Measurements from ENCODE around the gene KIF3B. TPM values are rescaled to one million over a fixed set of nuclear protein-coding genes. Genes with fewer than 3 reads are reported as not detected.
A peak's percentile ranks its signal among the peaks of the same experiment; 100 is the strongest.

The KIF3B gene
- total and polyA plus RNA-seq, 4 experiments from 2014 or later: 1.6 to 14.5 (median 9.7) TPM

GRCh38 chr20:32232326-32232886 lies 45.0 kb upstream of the KIF3B start:
- Mint-ChIP-seq H3K9me3 (no peaks in the 10 kb centered on the region), H3K27ac (peak overlapping the region; percentile 93 to 99 (median 99)), H3K4me1 (peaks cover 20 to 43% (median 32%) of the 10 kb centered on the region in 4 donors), H3K4me3 (peak overlapping the region in 7 of 8 donors; percentile 35 to 91 (median 79)), H3K36me3 (peaks cover 44 to 73% of the 10 kb centered on the region in 2 donors), H3K27me3 (no peaks in the 10 kb centered on the region)
- ChIA-PET CTCF (ENCODE audit: partially characterized antibody) (interaction anchor here (1.0 kb wide), 1 partner anchor 54 kb away, joined by 3 read pairs; no protein-coding TSS in a partner anchor), POLR2A (ENCODE audit: partially characterized antibody) (interaction anchor here (0.7 to 1.4 kb wide), 6 partner anchors 24 to 546 kb away, joined by 3 to 4 read pairs (median 3); no protein-coding TSS in a partner anchor)
- Histone ChIP-seq H3K4me3 (ENCODE audit: low read length in 2 of 2) (no peak overlapping the region), H3K27me3 (ENCODE audit: insufficient read depth, low read length) (no peaks in the 10 kb centered on the region), H3K9me3 (ENCODE audit: control insufficient read depth in 1 of 2, low read length in 2 of 2) (no peaks in the 10 kb centered on the region), H3K27ac (ENCODE audit: low read depth, low read length) (peak overlapping the region; percentile 35), H3K4me1 (ENCODE audit: insufficient read depth, low read length) (peaks cover 22% of the 10 kb centered on the region), H3K36me3 (ENCODE audit: insufficient read depth, low read length) (peaks cover 45% of the 10 kb centered on the region)
- intact Hi-C loops (cut with micrococcal nuclease): no loop called here
- no peak for DNase-seq

- intact Hi-C loops (cut with micrococcal nuclease): no loop called here
- Histone ChIP-seq H3K27ac (ENCODE audit: low read depth, low read length) (peak overlapping the region; percentile 35), H3K4me3 (ENCODE audit: low read length in 2 of 2) (no peak overlapping the region), H3K9me3 (ENCODE audit: control insufficient read depth in 1 of 2, low read length in 2 of 2) (no peaks in the 10 kb centered on the region), H3K4me1 (ENCODE audit: insufficient read depth, low read length) (peaks cover 22% of the 10 kb centered on the region), H3K36me3 (ENCODE audit: insufficient read depth, low read length) (peaks cover 38% of the 10 kb centered on the region), H3K27me3 (ENCODE audit: insufficient read depth, low read length) (no peaks in the 10 kb centered on the region)
- Mint-ChIP-seq H3K9me3 (no peaks in the 10 kb centered on the region), H3K4me3 (peak overlapping the region in 1 of 8 donors; percentile 10), H3K27ac (peak overlapping the region; percentile 92 to 99 (median 99)), H3K27me3 (no peaks in the 10 kb centered on the region), H3K4me1 (peaks cover 20 to 43% (median 32%) of the 10 kb centered on the region in 4 donors), H3K36me3 (peaks cover 41 to 64% of the 10 kb centered on the region in 2 donors)
- no peak for DNase-seq
- CTCF ChIA-PET (ENCODE audit: partially characterized antibody): interaction anchor here (1.0 kb wide), 1 partner anchor 420 kb away, joined by 3 read pairs; no protein-coding TSS in a partner anchor
- POLR2A ChIA-PET (ENCODE audit: partially characterized antibody): interaction anchor here (0.7 to 1.4 kb wide), 2 partner anchors 38 to 252 kb away, joined by 3 to 4 read pairs; no protein-coding TSS in a partner anchor
Measured at GRCh38 chr20:32233286-32233685, 44.2 kb upstream of the KIF3B start.

- Mint-ChIP-seq H3K4me3 (no peak overlapping the region), H3K4me1 (peaks cover 20 to 43% (median 32%) of the 10 kb centered on the region in 4 donors), H3K27me3 (no peaks in the 10 kb centered on the region), H3K27ac (peak overlapping the region in 4 of 7 donors; percentile 24 to 89 (median 60)), H3K9me3 (no peaks in the 10 kb centered on the region), H3K36me3 (peaks cover 32 to 55% of the 10 kb centered on the region in 2 donors)
- Histone ChIP-seq H3K9me3 (ENCODE audit: control insufficient read depth in 1 of 2, low read length in 2 of 2) (no peaks in the 10 kb centered on the region), H3K4me1 (ENCODE audit: insufficient read depth, low read length) (peaks cover 22% of the 10 kb centered on the region), H3K27ac (ENCODE audit: low read depth, low read length) (peak overlapping the region; percentile 6), H3K36me3 (ENCODE audit: insufficient read depth, low read length) (peaks cover 32% of the 10 kb centered on the region), H3K27me3 (ENCODE audit: insufficient read depth, low read length) (no peaks in the 10 kb centered on the region), H3K4me3 (ENCODE audit: low read length in 2 of 2) (no peak overlapping the region)
- intact Hi-C loops (cut with micrococcal nuclease): no loop called here
- no peak for DNase-seq
- CTCF ChIA-PET (ENCODE audit: partially characterized antibody): interaction anchor here (1.0 kb wide), 1 partner anchor 419 kb away, joined by 3 read pairs; no protein-coding TSS in a partner anchor
- POLR2A ChIA-PET (ENCODE audit: partially characterized antibody): interaction anchor here (0.7 kb wide), 1 partner anchor 37 kb away, joined by 3 read pairs; no protein-coding TSS in a partner anchor
Measured at GRCh38 chr20:32234135-32234808, 43.2 kb upstream of the KIF3B start.

- peaks cover 30 to 50% of the 10 kb centered on the region in 2 donors for H3K36me3 Mint-ChIP-seq
- ChIA-PET POLR2A (ENCODE audit: partially characterized antibody) (no interaction called here), CTCF (ENCODE audit: partially characterized antibody) (no interaction called here)
- H3K9me3 Mint-ChIP-seq: no peaks in the 10 kb centered on the region
- Histone ChIP-seq H3K4me1 (ENCODE audit: insufficient read depth, low read length) (peaks cover 22% of the 10 kb centered on the region), H3K9me3 (ENCODE audit: control insufficient read depth in 1 of 2, low read length in 2 of 2) (no peaks in the 10 kb centered on the region), H3K27me3 (ENCODE audit: insufficient read depth, low read length) (no peaks in the 10 kb centered on the region), H3K4me3 (ENCODE audit: low read length in 2 of 2) (no peak overlapping the region), H3K27ac (ENCODE audit: low read depth, low read length) (no peak overlapping the region), H3K36me3 (ENCODE audit: insufficient read depth, low read length) (peaks cover 29% of the 10 kb centered on the region)
- peak overlapping the region in 1 of 8 donors; percentile 21 for H3K4me3 Mint-ChIP-seq
- peak overlapping the region in 6 of 7 donors; percentile 68 to 89 (median 82) for H3K27ac Mint-ChIP-seq
- H3K4me1 Mint-ChIP-seq: peaks cover 20 to 43% (median 32%) of the 10 kb centered on the region in 4 donors
- DNase-seq: no peak
- H3K27me3 Mint-ChIP-seq: no peaks in the 10 kb centered on the region
- intact Hi-C loops (cut with micrococcal nuclease): no loop called here
Measured at GRCh38 chr20:32235331-32236047, 42.0 kb upstream of the KIF3B start.

GRCh38 chr20:32236048-32236533 lies 41.4 kb upstream of the KIF3B start:
- ChIA-PET POLR2A (ENCODE audit: partially characterized antibody) (no interaction called here), CTCF (ENCODE audit: partially characterized antibody) (no interaction called here)
- H3K9me3 Mint-ChIP-seq: no peaks in the 10 kb centered on the region
- DNase-seq: no peak
- H3K9me3 ChIP-seq (ENCODE audit: control insufficient read depth in 1 of 2, low read length in 2 of 2): no peaks in the 10 kb centered on the region
- no peaks in the 10 kb centered on the region for H3K27me3 ChIP-seq (ENCODE audit: insufficient read depth, low read length)
- intact Hi-C loops (cut with micrococcal nuclease): no loop called here
- H3K4me3 Mint-ChIP-seq: no peak overlapping the region
- H3K4me3 ChIP-seq (ENCODE audit: low read length in 2 of 2): no peak overlapping the region
- peak overlapping the region in 6 of 7 donors; percentile 61 to 89 (median 80) for H3K27ac Mint-ChIP-seq
- peaks cover 20 to 39% (median 29%) of the 10 kb centered on the region in 4 donors for H3K4me1 Mint-ChIP-seq
- peaks cover 24% of the 10 kb centered on the region for H3K36me3 ChIP-seq (ENCODE audit: insufficient read depth, low read length)
- H3K27ac ChIP-seq (ENCODE audit: low read depth, low read length): no peak overlapping the region
- H3K27me3 Mint-ChIP-seq: no peaks in the 10 kb centered on the region
- peaks cover 25 to 45% of the 10 kb centered on the region in 2 donors for H3K36me3 Mint-ChIP-seq
- H3K4me1 ChIP-seq (ENCODE audit: insufficient read depth, low read length): peaks cover 22% of the 10 kb centered on the region

GRCh38 chr20:32236819-32237218 lies 40.6 kb upstream of the KIF3B start:
- H3K27me3 Mint-ChIP-seq: no peaks in the 10 kb centered on the region
- peaks cover 14 to 31% (median 22%) of the 10 kb centered on the region in 4 donors for H3K4me1 Mint-ChIP-seq
- H3K36me3 Mint-ChIP-seq: peaks cover 21 to 38% of the 10 kb centered on the region in 2 donors
- H3K9me3 Mint-ChIP-seq: no peaks in the 10 kb centered on the region
- H3K4me3 Mint-ChIP-seq: no peak overlapping the region
- intact Hi-C loops (cut with micrococcal nuclease): no loop called here
- H3K27me3 ChIP-seq (ENCODE audit: insufficient read depth, low read length): no peaks in the 10 kb centered on the region
- H3K27ac Mint-ChIP-seq: peak overlapping the region in 2 of 7 donors; percentile 48 to 57
- H3K9me3 ChIP-seq (ENCODE audit: control insufficient read depth in 1 of 2, low read length in 2 of 2): no peaks in the 10 kb centered on the region
- H3K4me1 ChIP-seq (ENCODE audit: insufficient read depth, low read length): peaks cover 17% of the 10 kb centered on the region
- no peak overlapping the region for H3K4me3 ChIP-seq (ENCODE audit: low read length in 2 of 2)
- ChIA-PET POLR2A (ENCODE audit: partially characterized antibody) (no interaction called here), CTCF (ENCODE audit: partially characterized antibody) (no interaction called here)
- peaks cover 24% of the 10 kb centered on the region for H3K36me3 ChIP-seq (ENCODE audit: insufficient read depth, low read length)
- DNase-seq: no peak
- H3K27ac ChIP-seq (ENCODE audit: low read depth, low read length): no peak overlapping the region
